Colon (tissue), 2 donors: ENCODE data around the gene LSM3.

Experiments used
- FAIRE-seq: peaks from 2 replicates; lab custom pipeline; 2012; peaks lifted over from hg19 to GRCh38; lab: Jason Lieb, UNC
- donor health status: control.
- donor health status: control.

Gene LSM3

DNA sequence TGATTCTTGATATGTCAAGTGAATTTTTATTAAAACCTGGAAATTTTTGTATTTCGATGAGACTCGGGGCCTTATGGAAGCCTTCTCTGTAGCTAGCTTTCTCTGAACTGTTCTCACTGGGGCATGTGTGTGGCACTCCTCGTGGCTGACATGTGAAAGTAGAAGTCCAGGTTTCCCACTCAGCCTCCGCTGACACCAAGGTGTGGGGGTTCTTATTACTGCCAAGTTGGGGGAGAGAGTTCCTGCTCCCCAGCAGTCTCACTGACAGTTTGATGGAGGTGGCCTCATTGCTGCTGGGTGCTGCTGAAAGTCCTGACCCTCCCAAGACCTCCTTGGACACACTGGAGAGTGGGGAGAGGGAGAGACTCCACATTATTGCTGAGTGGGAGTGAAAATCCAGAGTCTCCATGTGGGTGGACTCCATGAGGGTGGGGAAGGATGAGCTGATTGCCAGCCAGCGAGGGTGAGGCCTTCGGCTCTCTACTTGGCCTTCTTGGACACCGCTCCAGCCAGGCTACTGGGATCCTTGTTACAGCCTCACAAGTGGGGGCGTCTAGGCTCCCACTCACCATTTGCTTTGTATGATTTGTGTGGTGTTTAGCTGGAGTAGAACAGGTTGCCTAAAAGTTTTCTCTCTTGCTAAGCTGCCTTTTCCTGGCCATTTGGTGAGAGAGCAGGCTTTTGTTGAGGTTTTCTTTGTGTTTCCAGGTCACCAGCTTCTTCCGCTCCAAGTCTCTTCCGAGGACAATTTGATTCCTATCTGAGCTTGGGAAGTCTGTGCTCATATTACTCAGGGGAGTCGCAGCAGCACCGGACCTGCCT is 64.1 kb downstream of the LSM3 start:
- FAIRE-seq: no peak

- no peak for FAIRE-seq
Observed at GRCh38 chr3:14243782-14244181, 65.2 kb downstream of the LSM3 start.

- no peak for FAIRE-seq
Observed at GRCh38 chr3:14244521-14245247, 66.1 kb downstream of the LSM3 start.

GRCh38 chr3:14245248-14245639 is 66.6 kb downstream of the LSM3 start:
- no peak for FAIRE-seq

GRCh38 chr3:14245822-14246221 is 67.2 kb downstream of the LSM3 start:
- FAIRE-seq: no peak

GRCh38 chr3:14246414-14246813 is 67.8 kb downstream of the LSM3 start:
- no peak for FAIRE-seq

GRCh38 chr3:14248477-14248848 is 69.8 kb downstream of the LSM3 start:
- no peak for FAIRE-seq

DNA sequence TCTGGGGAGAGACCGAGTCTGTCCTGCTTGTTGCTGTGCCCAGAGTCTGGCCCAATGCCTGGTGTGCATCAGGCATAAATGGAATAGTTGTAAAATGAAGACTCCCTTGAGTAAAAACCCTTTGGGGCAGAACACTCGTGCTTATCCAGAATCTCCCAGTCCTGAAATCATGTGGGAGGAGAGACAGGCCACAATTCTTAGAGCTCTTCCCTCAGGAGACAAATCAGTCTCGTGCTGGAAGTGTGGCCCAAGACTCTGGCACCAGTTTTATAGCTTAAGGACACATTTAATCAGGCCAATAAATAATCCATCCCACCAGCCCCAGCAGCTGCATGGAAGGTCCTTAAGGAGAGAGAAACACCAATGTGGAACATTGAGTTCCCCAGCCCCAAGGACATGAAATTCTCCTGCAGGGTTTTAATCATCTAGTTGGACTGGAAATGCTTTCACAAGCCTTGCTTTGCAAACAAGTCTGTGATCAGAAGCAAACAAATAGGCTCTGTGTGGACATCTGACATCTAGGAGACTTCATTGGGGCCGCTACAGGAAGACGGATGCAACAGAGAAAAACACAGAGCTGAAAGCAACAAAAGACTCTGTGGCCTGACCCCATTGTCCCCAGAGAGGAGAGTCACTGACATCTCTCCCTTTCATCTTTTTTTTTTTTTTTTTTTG is 70.4 kb downstream of the LSM3 start:
- FAIRE-seq: no peak
